ENCODE data around the gene TRIM29.
"Not testable (repeated sequence)": the region's sequence is repeated elsewhere in the genome, so short reads cannot be mapped to it uniquely, and the experiment has no call there.

The TRIM29 gene

GRCh38 chr11:120137611-120138521, at the start of gene TRIM29:
TRIM29 (minus strand) TSS chr11:120138113; CDS start chr11:120138031, 82 bp downstream.
- DNase-seq (ENCODE audit: low read depth) = no peak

- no peak for DNase-seq (ENCODE audit: low read depth)
Measured at GRCh38 chr11:120186774-120187591, 49.1 kb upstream of the TRIM29 start.

- no peak for DNase-seq (ENCODE audit: low read depth)
Measured at GRCh38 chr11:120186456-120186773, 48.5 kb upstream of the TRIM29 start.

- DNase-seq (ENCODE audit: low read depth) = no peak
Measured at GRCh38 chr11:120185706-120186455, 48.0 kb upstream of the TRIM29 start.

- DNase-seq (ENCODE audit: low read depth) = no peak
Measured at GRCh38 chr11:120184946-120185705, 47.2 kb upstream of the TRIM29 start.

- no peak for DNase-seq (ENCODE audit: low read depth)
Measured at GRCh38 chr11:120184371-120184945, 46.5 kb upstream of the TRIM29 start.

GRCh38 chr11:120183701-120184141, 45.8 kb upstream of the TRIM29 start:
- DNase-seq (ENCODE audit: low read depth) = no peak

- DNase-seq (ENCODE audit: low read depth) = no peak
Measured at GRCh38 chr11:120182790-120183491, 45.0 kb upstream of the TRIM29 start.

- no peak for DNase-seq (ENCODE audit: low read depth)
Measured at GRCh38 chr11:120182372-120182771, 44.5 kb upstream of the TRIM29 start.

GRCh38 chr11:120181376-120181975, 43.6 kb upstream of the TRIM29 start:
- DNase-seq (ENCODE audit: low read depth) = no peak

- DNase-seq (ENCODE audit: low read depth) = no peak
Measured at GRCh38 chr11:120180551-120181232, 42.8 kb upstream of the TRIM29 start.

GRCh38 chr11:120180063-120180462, 42.1 kb upstream of the TRIM29 start:
- DNase-seq (ENCODE audit: low read depth) = not testable (repeated sequence)

- DNase-seq (ENCODE audit: low read depth) = no peak
Measured at GRCh38 chr11:120179057-120179672, 41.3 kb upstream of the TRIM29 start.

GRCh38 chr11:120178561-120179056, 40.7 kb upstream of the TRIM29 start:
- no peak for DNase-seq (ENCODE audit: low read depth)

- no peak for DNase-seq (ENCODE audit: low read depth)
Measured at GRCh38 chr11:120174866-120175265, 37.0 kb upstream of the TRIM29 start.

GRCh38 chr11:120173807-120174206, 35.9 kb upstream of the TRIM29 start:
- no peak for DNase-seq (ENCODE audit: low read depth)

- DNase-seq (ENCODE audit: low read depth) = no peak
Measured at GRCh38 chr11:120173019-120173705, 35.2 kb upstream of the TRIM29 start.
